ENCODE data around the gene HOXB4. TPM values are rescaled to one million over a fixed set of nuclear protein-coding genes. Genes with fewer than 3 reads are reported as not detected.

Gene HOXB4
- total RNA-seq, 1 experiment from 2014 or later = 9.7 TPM

GRCh38 chr17:48528153-48528935, 49.8 kb downstream of the HOXB4 start:
- DNase-seq (ENCODE audit: low spot score) = no peak
- POLR2A ChIA-PET (ENCODE audit: low non-redundant PET) = no interaction called here
- Histone ChIP-seq H3K9me3 (ENCODE audit: low read depth, low read length, poor library complexity, severe bottlenecking) (no peaks in the 10 kb centered on the region), H3K4me3 (ENCODE audit: low read depth, low read length, poor library complexity, severe bottlenecking) (no peak overlapping the region), H3K27ac (ENCODE audit: low read depth, low read length, poor library complexity, severe bottlenecking) (no peak overlapping the region), H3K36me3 (ENCODE audit: insufficient read depth, low read length, poor library complexity, severe bottlenecking) (no peaks in the 10 kb centered on the region), H3K4me1 (ENCODE audit: insufficient read depth, low read length, poor library complexity, severe bottlenecking) (no peaks in the 10 kb centered on the region), H3K27me3 (replicated peaks; ENCODE audit: insufficient read depth, low read depth, low read length, poor library complexity) (no peaks in the 10 kb centered on the region)
- TF ChIP-seq CTCF (conservative IDR thresholded peaks at IDR 0.05; ENCODE audit: low read depth, low read length) = no peak
- TF ChIP-seq EZH2 (IDR thresholded peaks at IDR 0.05; ENCODE audit: borderline replicate concordance, low read depth, low read length, poor library complexity, severe bottlenecking) = no peak
- BruUV-seq (replicated peaks) = no TSS peak
- intact Hi-C loops (cut with micrococcal nuclease; ENCODE audit: unreplicated experiment) = no loop called here
- CTCF ChIA-PET = no interaction called here

DNA sequence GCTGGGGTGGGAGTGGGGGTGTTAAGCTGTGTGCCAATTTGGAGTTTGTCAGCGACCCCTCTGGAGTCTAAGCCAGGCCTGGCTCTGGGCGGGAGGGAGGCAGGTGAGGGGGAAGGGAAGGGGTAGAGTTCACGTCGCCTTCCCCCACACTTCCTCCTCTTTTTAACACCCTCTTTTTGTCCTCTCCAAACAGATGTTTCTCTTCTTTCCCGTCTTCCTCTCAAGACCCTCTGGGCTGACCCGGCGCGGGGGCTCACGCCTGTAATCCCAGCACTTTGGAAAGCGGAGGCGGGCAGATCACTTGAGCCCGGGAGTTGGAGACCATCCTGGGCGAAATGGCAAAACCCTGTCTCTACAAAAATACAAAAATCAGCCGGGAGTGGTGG, 50.6 kb downstream of the HOXB4 start:
- no TSS peak for BruUV-seq (replicated peaks)
- H3K9me3 ChIP-seq (ENCODE audit: low read depth, low read length, poor library complexity, severe bottlenecking) = no peaks in the 10 kb centered on the region
- CTCF ChIA-PET = no interaction called here
- H3K27ac ChIP-seq (ENCODE audit: low read depth, low read length, poor library complexity, severe bottlenecking) = no peak overlapping the region
- H3K4me1 ChIP-seq (ENCODE audit: insufficient read depth, low read length, poor library complexity, severe bottlenecking) = no peaks in the 10 kb centered on the region
- TF ChIP-seq EZH2 (IDR thresholded peaks at IDR 0.05; ENCODE audit: borderline replicate concordance, low read depth, low read length, poor library complexity, severe bottlenecking) (no peak), CTCF (conservative IDR thresholded peaks at IDR 0.05; ENCODE audit: low read depth, low read length) (no peak)
- no peaks in the 10 kb centered on the region for H3K36me3 ChIP-seq (ENCODE audit: insufficient read depth, low read length, poor library complexity, severe bottlenecking)
- no peak overlapping the region for H3K4me3 ChIP-seq (ENCODE audit: low read depth, low read length, poor library complexity, severe bottlenecking)
- POLR2A ChIA-PET (ENCODE audit: low non-redundant PET) = no interaction called here
- intact Hi-C loops (cut with micrococcal nuclease; ENCODE audit: unreplicated experiment) = no loop called here
- no peaks in the 10 kb centered on the region for H3K27me3 ChIP-seq (replicated peaks; ENCODE audit: insufficient read depth, low read depth, low read length, poor library complexity)
- DNase-seq (ENCODE audit: low spot score) = no peak

DNA sequence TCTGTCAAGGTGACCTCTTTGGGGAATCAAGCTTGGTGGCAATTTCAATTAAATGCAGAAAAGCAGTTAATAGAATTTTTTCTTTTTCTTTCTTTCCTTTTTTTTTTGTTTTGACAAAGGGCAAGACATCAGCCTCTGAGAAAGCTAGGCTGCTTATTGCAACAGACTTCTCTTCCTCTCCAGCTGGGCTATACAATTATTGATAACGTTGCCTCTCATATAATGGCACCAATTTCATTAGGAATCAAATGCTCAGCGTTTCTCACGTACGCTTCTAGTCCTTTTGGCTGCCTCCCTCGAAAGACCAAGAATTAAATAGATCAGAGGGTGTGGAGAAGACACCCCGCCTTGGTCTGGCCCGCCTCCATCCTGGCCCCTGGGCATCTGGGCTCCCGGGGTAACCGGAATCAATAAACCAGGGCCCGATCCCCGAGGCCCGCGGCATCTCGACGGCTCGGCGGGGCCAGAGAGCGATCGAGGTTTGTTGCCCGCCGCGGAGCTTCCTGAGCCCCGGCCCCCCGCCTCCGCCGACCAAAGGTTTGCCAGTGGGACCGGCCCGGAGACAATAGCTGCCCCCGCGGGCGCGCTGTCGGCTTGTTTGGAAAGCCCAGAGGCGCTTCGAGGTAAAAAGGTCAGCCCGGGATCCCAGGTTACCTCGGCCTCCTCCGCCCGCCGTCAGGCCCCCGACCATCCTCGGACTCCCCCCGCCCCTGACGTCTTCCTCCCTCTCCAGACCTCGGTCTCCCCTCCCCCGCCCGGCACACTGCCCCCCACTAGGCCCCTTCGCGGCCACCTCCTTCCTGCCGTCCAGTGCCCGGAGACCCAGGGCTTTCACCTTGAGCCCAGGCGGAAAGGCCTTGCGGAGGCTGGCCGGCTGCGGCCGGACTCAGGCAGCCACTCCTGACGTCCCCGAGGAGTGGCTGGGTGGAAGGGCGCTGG, 51.3 kb downstream of the HOXB4 start:
- intact Hi-C loops (cut with micrococcal nuclease; ENCODE audit: unreplicated experiment) = no loop called here
- ChIA-PET POLR2A (ENCODE audit: low non-redundant PET) (no interaction called here), CTCF (no interaction called here)
- Histone ChIP-seq H3K9me3 (ENCODE audit: low read depth, low read length, poor library complexity, severe bottlenecking) (no peaks in the 10 kb centered on the region), H3K27ac (ENCODE audit: low read depth, low read length, poor library complexity, severe bottlenecking) (no peak overlapping the region), H3K36me3 (ENCODE audit: insufficient read depth, low read length, poor library complexity, severe bottlenecking) (no peaks in the 10 kb centered on the region), H3K27me3 (replicated peaks; ENCODE audit: insufficient read depth, low read depth, low read length, poor library complexity) (no peaks in the 10 kb centered on the region), H3K4me1 (ENCODE audit: insufficient read depth, low read length, poor library complexity, severe bottlenecking) (no peaks in the 10 kb centered on the region), H3K4me3 (ENCODE audit: low read depth, low read length, poor library complexity, severe bottlenecking) (no peak overlapping the region)
- TF ChIP-seq EZH2 (IDR thresholded peaks at IDR 0.05; ENCODE audit: borderline replicate concordance, low read depth, low read length, poor library complexity, severe bottlenecking) (no peak), CTCF (conservative IDR thresholded peaks at IDR 0.05; ENCODE audit: low read depth, low read length) (no peak)
- DNase-seq (ENCODE audit: low spot score) = no peak
- BruUV-seq (replicated peaks) = no TSS peak

Other genes with a start within 250 kb of the HOXB4 start
- gene SKAP1, start 148.1 kb downstream of the HOXB4 start, total RNA-seq (2021) = not detected in 2 replicates
- gene HOXB1, start 47.3 kb downstream of the HOXB4 start, total RNA-seq (2021) = not detected in 2 replicates
- 34.5 and 37.8 TPM in 2 replicates for gene HOXB2, start 33.2 kb downstream of the HOXB4 start, total RNA-seq (2021)
- gene HOXB3, start 11.9 kb upstream of the HOXB4 start, total RNA-seq (2021) = 40.7 and 46.1 TPM in 2 replicates
- gene HOXB5, start 15.4 kb upstream of the HOXB4 start, total RNA-seq (2021) = 5.9 and 6.4 TPM in 2 replicates
- 19.8 and 27.6 TPM in 2 replicates for gene HOXB6, start 26.6 kb upstream of the HOXB4 start, total RNA-seq (2021)
- gene HOXB7, start 32.7 kb upstream of the HOXB4 start, total RNA-seq (2021) = 32.2 and 37.9 TPM in 2 replicates
- 13.1 and 16.3 TPM in 2 replicates for gene HOXB8, start 36.9 kb upstream of the HOXB4 start, total RNA-seq (2021)
- 8.2 and 14.6 TPM in 2 replicates for gene HOXB9, start 48.0 kb upstream of the HOXB4 start, total RNA-seq (2021)
- 78.3 and 129 TPM in 2 replicates for gene PRAC1, start 144.2 kb upstream of the HOXB4 start, total RNA-seq (2021)
- gene PRAC2, start 144.8 kb upstream of the HOXB4 start, total RNA-seq (2021) = 25.5 and 47.8 TPM in 2 replicates
- gene HOXB13, start 150.4 kb upstream of the HOXB4 start, total RNA-seq (2021) = 11.7 and 15.8 TPM in 2 replicates
- gene TTLL6, start 238.9 kb upstream of the HOXB4 start, total RNA-seq (2021) = 2.1 and 2.3 TPM in 2 replicates

All from A673 (cell line).